GM12891 (cell line): ENCODE results near the gene TRERF1.

Experiments used
- PAX5 ChIP-seq: IDR thresholded peaks from 2 replicates; pipeline ENCODE4 v1.6.1; 2011; ENCODE audit warnings: low read length, moderate library complexity, mild to moderate bottlenecking; ENCODE audit not compliant: insufficient read depth, severe bottlenecking
- POLR2A ChIP-seq: IDR thresholded peaks from 2 replicates; pipeline ENCODE4 v1.6.1; 2011; ENCODE audit warnings: low read depth, low read length, control low read depth
- POLR2AphosphoS5 ChIP-seq: IDR thresholded peaks from 2 replicates; pipeline ENCODE4 v1.6.1; 2011; ENCODE audit warnings: low read depth, low read length, control low read depth
- TAF1 ChIP-seq: IDR thresholded peaks from 2 replicates; pipeline ENCODE4 v1.6.1; 2011; ENCODE audit warnings: low read depth, low read length, control low read depth

DNA sequence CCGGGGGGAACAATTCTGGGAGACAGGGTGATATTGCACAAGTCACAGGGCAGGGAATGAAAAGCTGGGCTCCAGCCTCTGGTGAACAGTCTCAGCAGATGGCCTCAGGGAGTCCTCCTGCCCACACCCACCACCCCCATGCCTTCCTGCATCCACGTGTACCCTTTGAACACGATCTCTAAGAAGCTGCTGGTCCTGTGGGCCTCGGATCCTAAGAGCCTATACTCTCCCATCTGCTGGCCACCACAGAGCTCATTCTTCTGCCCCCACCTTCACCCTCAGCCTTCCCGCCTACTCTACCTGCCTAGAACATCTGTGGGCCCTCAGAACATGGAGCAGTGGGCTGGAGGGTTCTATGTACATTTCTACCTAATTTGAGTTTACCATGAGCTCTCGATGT is 60.3 kb downstream of the TRERF1 start:
- TF ChIP-seq POLR2AphosphoS5 (no peak), POLR2A (no peak), TAF1 (no peak), PAX5 (no peak)
